ENCODE measurements around the gene KLLN. TPM values are rescaled to one million over a fixed set of nuclear protein-coding genes. Genes with fewer than 3 reads are reported as not detected.
"Not testable (repeated sequence)": the region's sequence is repeated elsewhere in the genome, so short reads cannot be mapped to it uniquely, and the experiment has no call there.

Gene KLLN
- total and polyA plus RNA-seq, 2 of the 8 experiments (the other 6 are each of a cell fraction or from before 2014, with no cell fraction given) = 0.24 to 0.73 TPM

DNA sequence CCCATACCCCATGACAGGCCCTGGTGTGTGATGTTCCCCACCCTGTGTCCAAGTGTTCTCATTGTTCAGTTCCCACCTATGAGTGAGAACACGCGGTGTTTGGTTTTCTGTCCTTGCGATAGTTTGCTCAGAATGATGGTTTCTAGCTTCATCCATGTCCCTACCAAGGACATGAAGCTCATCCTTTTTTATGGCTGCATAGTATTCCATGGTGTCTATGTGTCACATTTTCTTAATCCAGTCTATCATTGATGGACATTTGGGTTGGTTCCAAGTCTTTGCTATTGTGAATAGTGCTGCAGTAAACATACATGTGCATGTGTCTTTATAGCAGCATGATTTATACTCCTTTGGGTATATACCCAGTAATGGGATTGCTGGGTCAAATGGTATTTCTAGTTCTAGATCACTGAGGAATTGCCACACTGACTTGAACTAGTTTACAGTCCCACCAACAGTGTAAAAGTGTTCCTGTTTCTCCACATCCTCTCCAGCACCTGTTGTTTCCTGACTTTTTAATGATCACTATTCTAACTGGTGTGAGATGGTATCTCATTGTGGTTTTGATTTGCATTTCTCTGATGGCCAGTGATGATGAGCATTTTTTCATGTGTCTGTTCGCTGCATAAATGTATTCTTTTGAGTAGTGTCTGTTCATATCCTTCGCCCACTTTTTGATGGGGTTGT lies 18.2 kb upstream of the KLLN start:
- not testable (repeated sequence) for H3K23ac ChIP-seq (ENCODE audit: insufficient read length); H3K4me1 ChIP-seq (replicated peaks in 1 of 4; ENCODE audit: control insufficient read depth in 3 of 4, insufficient read depth in 4 of 4, low read length in 3 of 4); H2AFZ ChIP-seq (ENCODE audit: low read length); H3K27ac ChIP-seq (ENCODE audit: low read depth, low read length); H3K56ac ChIP-seq (replicated peaks; ENCODE audit: insufficient read length, low read depth, low read length); H2BK5ac ChIP-seq (ENCODE audit: low read depth, low read length); H3K23me2 ChIP-seq (ENCODE audit: low read depth, low read length); H2BK20ac ChIP-seq (ENCODE audit: low read length); H2BK12ac ChIP-seq (ENCODE audit: low read depth, low read length); H3K9me3 ChIP-seq (ENCODE audit: insufficient read depth in 2 of 2, low read depth in 1 of 2, low read length in 1 of 2); H4K8ac ChIP-seq (ENCODE audit: extremely low read depth, insufficient read depth, low read length); H2AK5ac ChIP-seq (ENCODE audit: low read depth, low read length); H3K27me3 ChIP-seq (replicated peaks in 1 of 4; ENCODE audit: control insufficient read depth in 3 of 4, extremely low read depth in 1 of 4, insufficient read depth in 3 of 4, low read length in 3 of 4); H4K20me1 ChIP-seq (replicated peaks in 1 of 2; ENCODE audit: control insufficient read depth in 1 of 2, insufficient read depth in 2 of 2, low read length in 2 of 2); H2BK15ac ChIP-seq (ENCODE audit: low read length); H3K4me3 ChIP-seq (ENCODE audit: extremely low read depth in 1 of 4, insufficient read depth in 2 of 4, low read depth in 3 of 4, low read length in 4 of 4); H3K18ac ChIP-seq (ENCODE audit: extremely low read depth, low read length); H4K5ac ChIP-seq (ENCODE audit: insufficient read length, low read depth, low read length); H3K79me1 ChIP-seq (ENCODE audit: low read depth, low read length); H4K91ac ChIP-seq (replicated peaks; ENCODE audit: insufficient read length, low read length); H3K4ac ChIP-seq (replicated peaks; ENCODE audit: insufficient read length, low read depth, low read length); H2BK120ac ChIP-seq (replicated peaks; ENCODE audit: low read depth, low read length); H3K14ac ChIP-seq (ENCODE audit: insufficient read length); DNase-seq (ENCODE audit: low read depth in 1 of 2, low spot score in 2 of 2); H3K4me2 ChIP-seq (ENCODE audit: insufficient read depth in 1 of 2, low read depth in 2 of 2, low read length in 2 of 2); H3K9ac ChIP-seq (replicated peaks in 1 of 4; ENCODE audit: extremely low read depth in 1 of 4, low read depth in 3 of 4, low read length in 3 of 4); FAIRE-seq
- POLR2A ChIA-PET (ENCODE audit: partially characterized antibody) = interaction anchor here (1.3 kb wide), 1 partner anchor 19 kb away, joined by 4 read pairs; no protein-coding TSS in a partner anchor
- CTCF ChIA-PET (ENCODE audit: partially characterized antibody) = interaction anchor here (1.0 kb wide), 1 partner anchor 117 kb away, joined by 3 read pairs; no protein-coding TSS in a partner anchor
- Histone ChIP-seq H3K36me3 (ENCODE audit: control insufficient read depth in 2 of 4, insufficient read depth in 4 of 4, low read length in 3 of 4) (peaks cover 0 to 28% (median 4%) of the 10 kb centered on the region in 4 experiments; a peak in 4 of 8 replicates), H3K79me2 (ENCODE audit: control insufficient read depth in 1 of 2, insufficient read depth in 2 of 2, low read length in 2 of 2) (peaks cover 0 to 88% of the 10 kb centered on the region in 2 experiments; a peak in 2 of 4 replicates)
- 94% methylated on average over 5 of the region's 5 CpGs; no CpG with 5 or more reads in 1 of the 2 experiments for WGBS, 2 experiments (ENCODE audit: extremely low coverage in 1 of 2, insufficient coverage in 1 of 2, insufficient read length in 1 of 2, insufficient replicate concordance in 2 of 2, low coverage in 1 of 2, low lambda C conversion rate in 2 of 2, missing lambda C conversion rate in 1 of 2)
